ENCODE data around the gene MTF1.
A peak's percentile ranks its signal among the peaks of the same experiment; 100 is the strongest.

The MTF1 gene

GRCh38 chr1:37825506-37825905 is 33.9 kb downstream of the MTF1 start:
- no peak for DNase-seq

- no peak for DNase-seq
Measured at GRCh38 chr1:37824001-37824400, 35.4 kb downstream of the MTF1 start.

DNA sequence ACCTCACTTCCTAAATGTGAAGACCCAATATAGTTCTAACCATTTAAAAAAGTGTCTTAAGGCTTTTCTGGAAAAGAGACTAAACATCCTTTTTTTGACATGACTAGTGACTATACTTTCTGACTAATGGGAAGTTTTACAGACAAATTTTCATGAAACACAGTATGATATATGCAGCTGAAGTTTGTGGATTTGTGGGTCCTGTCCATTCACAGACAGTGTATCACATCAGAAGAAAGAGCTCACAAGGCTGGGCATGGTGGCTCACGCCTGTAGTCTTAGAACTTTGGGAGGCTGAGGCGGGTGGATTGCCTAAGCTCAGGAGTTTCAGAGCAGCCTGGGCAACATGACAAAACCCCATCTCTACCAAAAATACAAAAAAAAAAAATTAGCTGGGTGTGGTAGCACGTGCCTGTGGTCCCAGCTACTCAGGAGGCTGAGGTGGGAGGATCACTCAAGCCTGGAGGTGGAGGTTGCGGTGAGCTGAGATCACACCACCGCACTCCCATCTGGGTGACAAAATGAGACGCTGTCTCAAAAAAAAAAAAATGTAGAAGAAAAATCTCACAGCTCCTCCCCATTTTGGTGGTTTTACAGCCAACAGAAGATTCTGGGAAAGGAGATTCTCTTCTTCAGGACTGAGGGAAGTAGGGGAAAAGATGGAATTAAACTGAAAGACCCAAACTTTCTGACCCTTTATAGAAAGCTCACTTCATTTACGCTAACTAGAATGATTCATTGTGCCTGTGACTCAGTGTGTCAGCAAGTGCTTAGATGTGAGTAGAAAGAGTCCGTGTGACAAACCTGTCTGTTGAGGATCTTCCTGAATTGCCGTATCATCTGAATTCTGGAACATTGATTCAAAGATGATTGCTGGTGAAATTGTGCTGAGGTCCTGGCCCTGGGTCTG is 36.2 kb downstream of the MTF1 start:
- no peak for DNase-seq

- DNase-seq, result no peak
Measured at GRCh38 chr1:37821481-37821880, 37.9 kb downstream of the MTF1 start.

DNA sequence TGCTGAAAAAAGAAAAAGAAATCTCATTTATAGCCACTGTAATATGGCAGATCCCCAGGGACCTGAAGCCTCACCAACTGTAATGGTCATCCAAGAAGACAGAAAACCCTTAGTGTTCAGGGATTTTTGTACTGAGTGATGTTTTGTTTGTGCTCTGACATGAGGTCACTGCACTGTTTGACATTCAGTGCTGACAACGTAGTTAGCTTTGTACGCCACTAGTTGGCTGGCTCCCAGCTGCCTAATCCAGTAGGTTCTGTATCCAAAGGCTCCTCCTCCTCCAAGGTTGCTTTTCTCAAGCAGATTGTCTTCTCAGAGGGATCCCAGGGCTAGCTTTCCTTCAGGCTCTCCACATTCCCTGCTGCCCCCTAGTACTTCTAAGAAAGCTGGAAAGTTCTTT is 41.9 kb downstream of the MTF1 start:
- DNase-seq, result no peak

GRCh38 chr1:37814252-37814651 is 45.1 kb downstream of the MTF1 start:
- DNase-seq, result no peak

GRCh38 chr1:37813529-37814145 is 45.8 kb downstream of the MTF1 start:
- no peak for DNase-seq

DNA sequence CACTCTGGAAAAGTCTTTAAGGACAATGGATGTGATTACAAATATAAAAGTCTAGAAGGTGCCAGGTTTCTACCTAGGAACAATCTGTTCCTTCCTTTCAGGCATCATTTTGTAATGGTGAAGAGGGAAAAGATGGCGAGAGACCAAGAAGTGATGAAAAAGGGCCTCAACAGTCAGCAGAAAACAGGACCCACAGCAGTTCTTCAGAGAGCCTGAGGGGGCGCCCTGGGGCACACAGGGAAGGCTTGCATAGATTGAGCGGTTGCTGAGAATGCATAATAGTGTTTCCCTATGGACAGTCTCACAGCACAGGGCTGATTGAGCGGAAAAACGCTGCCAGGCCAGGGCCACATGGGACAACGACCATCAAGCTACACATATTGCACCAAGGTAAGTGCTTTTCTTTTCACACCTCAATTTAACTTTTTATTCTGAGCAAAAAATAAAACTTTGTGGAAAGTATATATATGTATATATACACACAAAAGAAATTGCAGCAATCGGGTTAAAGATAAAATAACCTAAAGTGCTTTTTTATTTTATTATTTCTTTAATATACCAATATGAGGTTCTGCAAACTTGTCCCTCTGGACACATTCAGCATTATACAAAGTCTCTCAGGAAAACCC is 48.3 kb downstream of the MTF1 start:
- peak; percentile 40 for DNase-seq

- no peak for DNase-seq
Measured at GRCh38 chr1:37809942-37810341, 49.5 kb downstream of the MTF1 start.

- peak; percentile 62 for DNase-seq
Measured at GRCh38 chr1:37808369-37809319, 50.7 kb downstream of the MTF1 start.

DNA sequence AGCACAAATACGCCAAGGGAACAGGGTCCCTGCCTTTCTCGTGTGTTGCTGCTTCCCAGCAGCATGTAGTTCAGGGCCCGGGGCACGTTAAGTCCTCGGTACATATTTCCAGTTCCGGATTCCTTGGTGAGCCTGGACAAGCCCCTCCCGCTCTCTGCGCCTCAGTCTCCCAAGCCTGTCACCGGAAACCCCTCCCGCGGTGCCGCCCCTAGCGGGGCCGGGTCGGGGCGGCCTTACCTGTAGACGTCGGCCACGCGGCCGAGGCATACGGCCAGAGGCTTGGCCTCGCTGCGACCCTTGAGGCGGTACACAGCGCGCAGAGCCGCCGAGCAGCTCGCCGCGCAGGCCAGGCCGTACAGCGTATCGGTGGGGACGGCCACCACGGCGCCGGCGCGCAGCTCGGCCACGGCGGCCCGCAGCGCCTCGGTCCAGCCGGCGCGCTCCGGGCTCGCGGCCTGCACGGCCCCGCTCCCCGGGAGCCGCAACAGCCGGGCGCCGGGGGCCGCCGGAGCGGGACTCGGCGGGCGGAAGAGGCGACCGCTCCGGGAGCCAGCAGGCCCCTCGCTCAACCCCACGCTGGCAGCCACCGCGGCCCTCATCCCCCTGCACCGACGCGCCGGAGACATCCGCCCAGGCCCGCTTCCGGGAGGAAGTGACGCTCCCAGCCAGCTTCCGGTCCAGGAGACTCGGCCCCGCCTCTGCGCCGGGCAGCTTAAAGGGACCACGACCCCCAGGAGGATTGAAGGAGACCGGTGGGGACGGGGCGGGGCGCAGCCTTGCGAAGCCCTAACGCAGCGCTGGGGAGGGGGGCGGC is 51.6 kb downstream of the MTF1 start, which contains the start of the genes C1orf122 and YRDC:
TSS of gene C1orf122 (plus strand) at position 236 of the 814 bp plus-strand sequence. CDS start 615 bp downstream, outside the sequence.
TSS of gene YRDC (minus strand) at position 654 of the 814 bp plus-strand sequence. CDS start at position 626, 28 bp downstream.
- peak; percentile 66 for DNase-seq

DNA sequence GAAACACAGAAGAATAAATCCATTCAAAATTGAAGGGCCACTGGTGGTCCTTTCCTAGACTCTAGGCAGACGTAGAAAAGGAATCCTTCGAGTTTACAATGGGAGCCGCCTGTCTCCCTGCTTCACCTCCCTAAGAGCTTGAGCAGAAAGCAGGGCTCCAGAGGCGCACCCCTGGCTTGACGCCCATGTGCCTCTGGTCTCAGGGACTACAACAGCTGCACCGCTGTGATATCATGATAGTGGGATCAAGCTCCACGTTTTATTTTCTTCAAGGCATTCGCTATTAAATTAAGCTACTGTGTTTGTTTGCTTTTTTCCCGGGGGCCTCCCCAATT is 52.2 kb downstream of the MTF1 start:
- DNase-seq, result no peak

- no peak for DNase-seq
Measured at GRCh38 chr1:37802439-37802838, 57.0 kb downstream of the MTF1 start.

- no peak for DNase-seq
Measured at GRCh38 chr1:37797750-37798345, 61.5 kb downstream of the MTF1 start.

GRCh38 chr1:37795340-37796125 is 63.9 kb downstream of the MTF1 start:
- no peak for DNase-seq

DNA sequence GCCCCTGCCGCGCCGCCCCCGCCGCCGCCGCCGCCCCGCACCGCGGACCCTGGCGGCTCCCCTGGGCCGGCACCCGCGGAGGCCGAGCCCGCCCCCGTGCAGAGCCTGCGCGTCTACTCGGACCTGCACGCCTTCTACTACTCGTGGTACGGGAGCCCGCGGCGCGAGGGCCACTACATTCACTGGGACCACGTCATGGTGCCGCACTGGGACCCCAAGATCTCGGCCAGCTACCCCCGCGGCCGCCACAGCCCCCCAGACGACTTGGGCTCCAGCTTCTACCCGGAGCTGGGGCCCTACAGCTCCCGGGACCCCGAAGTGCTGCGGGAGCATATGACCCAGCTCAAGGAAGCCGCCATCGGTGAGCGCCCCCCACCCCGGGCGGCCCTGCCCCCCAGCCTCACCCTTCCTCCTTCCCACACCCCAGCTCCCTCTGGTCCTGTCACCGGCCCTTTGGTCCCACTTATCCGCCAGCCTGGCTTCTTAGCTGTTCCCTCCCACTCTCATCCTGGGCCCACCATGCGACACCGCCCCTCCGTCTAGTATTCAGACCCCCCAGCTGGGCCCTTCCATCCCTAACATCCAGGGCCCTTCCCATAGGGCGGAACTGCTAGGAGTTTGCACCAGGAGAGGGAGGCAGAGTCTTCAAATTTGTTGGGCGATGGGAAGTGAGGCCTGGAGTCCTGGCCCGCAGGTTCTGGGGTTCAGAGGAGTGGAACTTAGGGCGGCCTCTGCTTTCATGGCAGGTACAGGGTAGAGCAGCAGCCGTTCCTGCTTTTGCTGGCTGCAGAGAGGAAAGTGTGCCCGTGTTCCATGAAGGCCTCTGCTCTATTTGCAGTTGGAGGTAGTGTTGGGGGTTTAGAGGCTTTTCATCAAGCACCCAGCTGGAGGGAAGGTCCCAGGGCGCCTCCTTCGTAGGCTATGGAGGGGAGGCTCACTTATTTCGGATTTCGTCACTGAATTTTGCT is 64.7 kb downstream of the MTF1 start:
- DNase-seq, result no peak

GRCh38 chr1:37793773-37794371 is 65.5 kb downstream of the MTF1 start, which contains the start of gene MANEAL:
TSS of gene MANEAL (plus strand) at chr1:37793847. CDS start at chr1:37794183, 336 bp downstream.
- DNase-seq, result no peak

DNA sequence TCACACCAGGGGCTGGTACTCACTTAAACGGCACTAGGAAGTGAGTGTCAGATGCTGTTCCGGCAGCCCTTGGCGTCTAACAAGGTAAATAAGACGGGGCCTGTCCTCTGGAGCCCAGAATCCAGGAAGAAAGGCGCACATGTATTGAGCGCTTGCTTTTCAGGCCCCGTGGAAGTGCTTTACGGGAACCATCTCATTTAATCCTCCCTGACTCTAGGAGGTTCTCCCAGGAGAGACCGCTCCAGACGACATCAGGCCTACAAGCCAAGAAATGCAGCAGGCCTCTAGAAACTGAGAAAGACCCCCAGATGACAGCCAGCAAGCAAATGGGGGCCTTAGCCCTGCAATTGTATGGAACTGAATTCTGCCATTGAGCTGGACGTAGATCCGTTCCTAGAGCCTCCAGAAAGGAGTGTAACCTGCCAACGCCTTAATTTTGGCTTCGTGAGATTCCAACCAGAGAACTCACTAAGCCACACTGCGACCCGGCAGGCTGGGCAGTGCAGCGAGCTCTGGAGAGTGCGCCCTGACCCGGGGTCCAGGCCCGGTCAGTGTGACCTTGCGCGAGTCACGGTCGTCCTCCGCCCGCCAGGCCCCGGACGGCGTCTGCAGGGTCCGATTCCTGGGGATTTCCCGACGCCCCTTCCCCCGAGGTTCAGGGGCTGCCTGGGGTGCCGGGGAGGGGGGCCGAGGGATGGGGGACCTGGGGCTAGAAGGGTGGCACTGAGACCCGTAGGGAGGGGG is 66.3 kb downstream of the MTF1 start:
- DNase-seq, result no peak

Data from SHP77 treated with DMSO at 0.1 percent for 48 hours (cell line).